ENCODE results near the gene CMTM2.

The CMTM2 gene

DNA sequence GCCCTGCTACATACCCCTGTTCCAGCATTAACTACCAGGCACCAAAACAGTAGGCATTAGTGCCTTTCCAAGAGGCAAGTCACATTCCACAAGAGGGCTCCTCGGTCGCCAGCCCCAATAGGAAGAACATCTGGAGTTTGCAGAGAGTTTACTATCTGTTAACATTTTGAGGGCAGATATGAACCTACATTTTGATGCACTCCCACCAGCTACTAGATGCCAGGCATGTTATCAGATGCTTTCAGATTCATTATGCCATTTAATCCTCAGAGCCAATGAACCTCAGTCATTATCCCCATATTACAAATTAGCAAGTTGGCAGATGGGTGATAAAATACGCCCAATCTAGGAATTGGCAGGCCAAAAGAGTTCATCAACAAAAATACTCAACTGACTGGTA lies 4.2 kb upstream of the CMTM2 start:
- 0 out of 2 replicates have a peak, but pooled peaks cover 5% of the 10 kb centered on the region for H3F3A ChIP-seq (ENCODE audit: low read depth)
- H3K4me3 ChIP-seq (ENCODE audit: low read length, poor library complexity, severe bottlenecking) = no peak overlapping the region
- no peak overlapping the region for H3K9ac ChIP-seq (ENCODE audit: low read depth, low read length, poor library complexity, severe bottlenecking)
- no peaks in the 10 kb centered on the region for H3K36me3 ChIP-seq (ENCODE audit: insufficient read depth, low read length)
- peaks cover 64% of the 10 kb centered on the region for H3K4me1 ChIP-seq (ENCODE audit: insufficient read depth, low read length, poor library complexity, severe bottlenecking)
- H3K27me3 ChIP-seq (ENCODE audit: insufficient read depth, low read length, poor library complexity, severe bottlenecking) = no peaks in the 10 kb centered on the region
- no peaks in the 10 kb centered on the region for H3K79me2 ChIP-seq (ENCODE audit: insufficient read depth, low read length)
- TF ChIP-seq, protein P1, sequence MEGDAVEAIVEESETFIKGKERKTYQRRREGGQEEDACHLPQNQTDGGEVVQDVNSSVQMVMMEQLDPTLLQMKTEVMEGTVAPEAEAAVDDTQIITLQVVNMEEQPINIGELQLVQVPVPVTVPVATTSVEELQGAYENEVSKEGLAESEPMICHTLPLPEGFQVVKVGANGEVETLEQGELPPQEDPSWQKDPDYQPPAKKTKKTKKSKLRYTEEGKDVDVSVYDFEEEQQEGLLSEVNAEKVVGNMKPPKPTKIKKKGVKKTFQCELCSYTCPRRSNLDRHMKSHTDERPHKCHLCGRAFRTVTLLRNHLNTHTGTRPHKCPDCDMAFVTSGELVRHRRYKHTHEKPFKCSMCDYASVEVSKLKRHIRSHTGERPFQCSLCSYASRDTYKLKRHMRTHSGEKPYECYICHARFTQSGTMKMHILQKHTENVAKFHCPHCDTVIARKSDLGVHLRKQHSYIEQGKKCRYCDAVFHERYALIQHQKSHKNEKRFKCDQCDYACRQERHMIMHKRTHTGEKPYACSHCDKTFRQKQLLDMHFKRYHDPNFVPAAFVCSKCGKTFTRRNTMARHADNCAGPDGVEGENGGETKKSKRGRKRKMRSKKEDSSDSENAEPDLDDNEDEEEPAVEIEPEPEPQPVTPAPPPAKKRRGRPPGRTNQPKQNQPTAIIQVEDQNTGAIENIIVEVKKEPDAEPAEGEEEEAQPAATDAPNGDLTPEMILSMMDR (conservative IDR thresholded peaks at IDR 0.05; ENCODE audit: low read length) = 0 out of 2 replicates have a peak, but pooled peaks have one; percentile 11
- TF ChIP-seq EZH2phosphoT487 (IDR thresholded peaks at IDR 0.05; ENCODE audit: borderline replicate concordance) = no peak
- no peak overlapping the region for H2AFZ ChIP-seq (ENCODE audit: low read length)
- no peaks in the 10 kb centered on the region for H3K9me2 ChIP-seq (replicated peaks; ENCODE audit: low read depth, low read length)
- no peaks in the 10 kb centered on the region for H4K20me1 ChIP-seq (ENCODE audit: insufficient read depth, low read length, poor library complexity, severe bottlenecking)
- H3K4me2 ChIP-seq (ENCODE audit: low read depth, low read length, poor library complexity, severe bottlenecking) = peak overlapping the region; percentile 33
- H3K9me3 ChIP-seq (ENCODE audit: insufficient read depth, low read depth, low read length) = no peaks in the 10 kb centered on the region

GRCh38 chr16:66576296-66576695 lies 3.0 kb upstream of the CMTM2 start:
- Histone ChIP-seq H3F3A (ENCODE audit: low read depth) (0 out of 2 replicates have a peak, but pooled peaks cover 5% of the 10 kb centered on the region), H3K27me3 (ENCODE audit: insufficient read depth, low read length, poor library complexity, severe bottlenecking) (no peaks in the 10 kb centered on the region), H2AFZ (ENCODE audit: low read length) (no peak overlapping the region), H4K20me1 (ENCODE audit: insufficient read depth, low read length, poor library complexity, severe bottlenecking) (no peaks in the 10 kb centered on the region), H3K4me2 (ENCODE audit: low read depth, low read length, poor library complexity, severe bottlenecking) (no peak overlapping the region), H3K9me3 (ENCODE audit: insufficient read depth, low read depth, low read length) (no peaks in the 10 kb centered on the region), H3K36me3 (ENCODE audit: insufficient read depth, low read length) (no peaks in the 10 kb centered on the region), H3K4me3 (ENCODE audit: low read length, poor library complexity, severe bottlenecking) (no peak overlapping the region), H3K79me2 (ENCODE audit: insufficient read depth, low read length) (no peaks in the 10 kb centered on the region), H3K9ac (ENCODE audit: low read depth, low read length, poor library complexity, severe bottlenecking) (no peak overlapping the region), H3K9me2 (replicated peaks; ENCODE audit: low read depth, low read length) (no peaks in the 10 kb centered on the region), H3K4me1 (ENCODE audit: insufficient read depth, low read length, poor library complexity, severe bottlenecking) (peaks cover 53% of the 10 kb centered on the region)
- no peak for TF ChIP-seq EZH2phosphoT487 (IDR thresholded peaks at IDR 0.05; ENCODE audit: borderline replicate concordance)
- TF ChIP-seq, protein P1 (conservative IDR thresholded peaks at IDR 0.05; ENCODE audit: low read length) = no peak

GRCh38 chr16:66580605-66581209 lies 1.4 kb downstream of the CMTM2 start:
- no peak overlapping the region for H3K4me3 ChIP-seq (ENCODE audit: low read length, poor library complexity, severe bottlenecking)
- H3K9me2 ChIP-seq (replicated peaks; ENCODE audit: low read depth, low read length) = no peaks in the 10 kb centered on the region
- no peaks in the 10 kb centered on the region for H4K20me1 ChIP-seq (ENCODE audit: insufficient read depth, low read length, poor library complexity, severe bottlenecking)
- no peaks in the 10 kb centered on the region for H3K9me3 ChIP-seq (ENCODE audit: insufficient read depth, low read depth, low read length)
- no peak for TF ChIP-seq EZH2phosphoT487 (IDR thresholded peaks at IDR 0.05; ENCODE audit: borderline replicate concordance)
- TF ChIP-seq, protein P1 (conservative IDR thresholded peaks at IDR 0.05; ENCODE audit: low read length) = no peak
- no peaks in the 10 kb centered on the region for H3K79me2 ChIP-seq (ENCODE audit: insufficient read depth, low read length)
- H3F3A ChIP-seq (ENCODE audit: low read depth) = no peaks in the 10 kb centered on the region
- no peak overlapping the region for H3K9ac ChIP-seq (ENCODE audit: low read depth, low read length, poor library complexity, severe bottlenecking)
- H2AFZ ChIP-seq (ENCODE audit: low read length) = no peak overlapping the region
- H3K4me2 ChIP-seq (ENCODE audit: low read depth, low read length, poor library complexity, severe bottlenecking) = no peak overlapping the region
- H3K4me1 ChIP-seq (ENCODE audit: insufficient read depth, low read length, poor library complexity, severe bottlenecking) = peaks cover 16% of the 10 kb centered on the region
- no peaks in the 10 kb centered on the region for H3K27me3 ChIP-seq (ENCODE audit: insufficient read depth, low read length, poor library complexity, severe bottlenecking)
- H3K36me3 ChIP-seq (ENCODE audit: insufficient read depth, low read length) = no peaks in the 10 kb centered on the region

Data from Loucy (cell line).